GM18858 (cell line): ENCODE data around the gene KLHL25.

ENCODE experiments used
- ATAC-seq: cut with Tn5 transposase; IDR thresholded peaks from one replicate; pipeline ENCODE4 v1.9.1; 2021; ENCODE audit not compliant: unreplicated experiment

KLHL25 gene

GRCh38 chr15:85749261-85750151 lies 45.2 kb downstream of the KLHL25 start:
- no peak for ATAC-seq

DNA sequence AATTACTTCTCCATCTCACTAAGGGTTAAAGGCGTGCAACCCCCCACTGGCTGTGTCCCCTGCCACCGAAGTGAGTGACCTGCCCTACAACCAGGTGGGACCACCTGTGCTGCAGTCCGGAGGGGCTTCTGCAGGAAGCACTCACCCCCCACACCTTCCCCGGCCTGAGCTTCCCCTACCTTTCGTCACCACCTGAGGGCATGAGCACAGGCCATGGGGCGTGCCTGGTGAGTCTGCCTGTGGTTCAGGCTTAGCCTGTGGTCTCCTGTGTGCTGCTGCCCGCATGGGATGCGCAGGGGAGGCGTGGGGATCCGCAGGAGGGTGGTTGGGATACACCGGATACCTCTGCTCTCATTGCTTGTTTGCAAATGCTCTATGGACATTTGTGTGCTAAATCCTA lies 46.0 kb downstream of the KLHL25 start:
- ATAC-seq, result no peak

DNA sequence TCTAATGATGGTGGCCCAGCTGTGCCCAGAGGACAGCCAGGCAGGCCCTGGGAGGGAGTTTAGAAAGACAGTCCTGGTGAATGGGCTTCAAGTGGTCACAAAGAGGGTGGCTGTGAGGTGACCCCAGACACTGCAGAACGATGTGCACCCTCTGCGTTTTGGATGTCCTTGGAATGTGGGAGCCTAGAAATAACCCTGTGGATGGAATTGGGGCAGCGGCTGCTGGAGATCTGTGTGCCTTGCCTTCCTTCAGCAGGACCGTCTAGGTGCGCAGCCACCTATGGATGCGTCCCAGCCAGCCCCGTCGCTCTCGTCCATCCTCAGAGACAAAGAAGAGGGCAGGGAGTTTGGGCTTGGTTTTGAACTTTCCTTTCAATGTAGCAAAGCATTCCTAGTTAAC lies 46.5 kb downstream of the KLHL25 start:
- no peak for ATAC-seq

DNA sequence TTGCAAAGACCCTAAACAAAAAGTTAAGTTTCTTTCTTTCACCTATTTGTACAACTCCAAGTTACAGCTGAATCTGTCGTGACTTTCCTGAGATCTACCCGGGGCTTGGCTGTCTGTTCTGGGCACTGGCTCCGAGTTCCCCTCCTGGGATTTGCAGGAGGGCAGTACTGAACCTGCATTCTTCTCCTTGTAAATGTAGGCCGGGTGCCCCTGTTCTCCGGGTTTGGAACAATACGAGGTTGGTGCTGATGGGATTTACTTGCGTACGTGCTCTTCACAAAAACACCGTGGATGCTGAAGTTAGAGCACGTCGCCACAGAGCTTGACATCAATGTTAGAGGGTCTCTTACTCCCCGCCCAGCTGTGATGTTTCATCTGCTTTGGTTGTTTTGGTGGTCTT lies 48.1 kb downstream of the KLHL25 start:
- no peak for ATAC-seq

DNA sequence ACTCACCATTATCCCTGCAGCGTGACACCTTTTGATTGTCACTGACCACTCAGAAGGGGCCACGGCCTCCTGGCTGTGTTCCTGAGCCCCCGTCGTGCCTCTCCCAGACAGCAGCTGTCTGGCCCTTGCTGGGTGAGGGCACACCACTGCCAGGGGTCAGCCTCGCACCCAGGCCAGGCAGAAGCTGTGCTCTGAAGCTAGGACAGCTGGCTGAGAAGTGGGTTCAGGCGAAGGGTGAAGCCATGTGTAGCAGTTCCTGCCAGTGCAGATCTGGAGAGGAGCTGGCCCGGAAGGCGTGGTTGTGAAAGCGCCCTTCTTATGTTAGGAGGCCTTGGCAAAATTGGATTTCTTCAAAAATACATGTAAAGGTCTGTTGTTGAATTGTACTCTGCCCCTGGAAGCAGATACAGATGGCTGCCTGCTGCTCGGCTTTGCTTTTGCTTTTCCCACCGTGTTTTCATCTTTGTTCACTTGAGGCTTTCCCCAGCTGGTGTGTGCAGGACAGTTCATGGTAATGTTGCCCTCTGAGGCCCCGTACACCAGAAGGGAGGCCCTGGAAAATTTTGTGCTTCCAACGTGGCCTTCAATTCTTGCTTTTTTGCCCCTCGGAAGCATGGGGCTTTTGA lies 49.1 kb downstream of the KLHL25 start:
- ATAC-seq, result no peak

GRCh38 chr15:85745023-85745422 lies 49.7 kb downstream of the KLHL25 start:
- ATAC-seq, result no peak

- ATAC-seq, result no peak
Measured at GRCh38 chr15:85744579-85744978, 50.1 kb downstream of the KLHL25 start.

DNA sequence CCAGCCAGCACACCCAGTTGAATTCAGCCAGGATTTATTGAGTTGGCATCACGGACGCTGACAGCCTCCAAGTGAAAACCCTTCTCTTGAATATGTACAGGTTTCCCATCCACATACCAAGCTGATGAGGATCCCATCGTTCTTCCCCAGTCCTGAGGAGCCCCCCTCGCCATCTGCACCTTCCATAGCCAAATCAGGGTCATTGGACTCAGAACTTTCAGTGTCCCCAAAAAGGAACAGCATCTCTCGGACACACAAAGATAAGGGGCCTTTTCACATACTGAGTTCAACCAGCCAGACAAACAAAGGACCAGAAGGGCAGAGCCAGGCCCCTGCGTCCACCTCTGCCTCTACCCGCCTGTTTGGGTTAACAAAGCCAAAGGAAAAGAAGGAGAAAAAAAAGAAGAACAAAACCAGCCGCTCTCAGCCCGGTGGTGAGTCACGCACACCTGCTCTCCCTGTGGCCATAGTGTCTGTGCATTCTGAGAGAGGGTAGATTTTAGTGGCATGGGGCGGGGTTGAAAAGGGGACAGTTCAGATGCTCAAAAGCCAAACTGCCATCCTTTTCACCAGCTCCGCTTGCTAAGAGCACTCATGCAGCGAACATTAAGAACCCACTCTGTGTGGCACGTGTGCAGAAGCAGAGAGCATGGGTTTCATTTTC lies 51.2 kb downstream of the KLHL25 start:
- ATAC-seq, result no peak

GRCh38 chr15:85742186-85742821 lies 52.4 kb downstream of the KLHL25 start:
- no peak for ATAC-seq

DNA sequence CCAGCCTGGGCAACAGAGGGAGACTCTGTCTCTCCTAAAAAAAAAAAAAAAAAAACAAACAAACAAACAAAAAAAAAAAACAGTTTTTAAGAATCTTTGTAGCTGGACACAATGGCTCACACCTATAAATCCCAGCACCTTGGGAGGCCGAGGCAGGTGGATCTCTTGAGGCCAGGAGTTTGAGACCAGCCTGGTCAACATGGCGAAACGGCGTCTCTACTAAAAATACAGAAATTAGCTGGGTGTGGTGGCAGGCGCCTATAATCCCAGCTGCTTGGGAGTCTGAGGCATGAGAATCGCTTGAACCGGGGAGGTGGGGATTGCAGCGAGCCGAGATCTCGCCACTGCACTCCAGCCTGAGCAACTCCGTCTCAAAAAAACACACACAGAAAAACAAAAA lies 53.1 kb downstream of the KLHL25 start:
- no peak for ATAC-seq

- ATAC-seq, result no peak
Measured at GRCh38 chr15:85741021-85741421, 53.7 kb downstream of the KLHL25 start.

- ATAC-seq, result no peak
Measured at GRCh38 chr15:85737061-85737460, 57.7 kb downstream of the KLHL25 start.

DNA sequence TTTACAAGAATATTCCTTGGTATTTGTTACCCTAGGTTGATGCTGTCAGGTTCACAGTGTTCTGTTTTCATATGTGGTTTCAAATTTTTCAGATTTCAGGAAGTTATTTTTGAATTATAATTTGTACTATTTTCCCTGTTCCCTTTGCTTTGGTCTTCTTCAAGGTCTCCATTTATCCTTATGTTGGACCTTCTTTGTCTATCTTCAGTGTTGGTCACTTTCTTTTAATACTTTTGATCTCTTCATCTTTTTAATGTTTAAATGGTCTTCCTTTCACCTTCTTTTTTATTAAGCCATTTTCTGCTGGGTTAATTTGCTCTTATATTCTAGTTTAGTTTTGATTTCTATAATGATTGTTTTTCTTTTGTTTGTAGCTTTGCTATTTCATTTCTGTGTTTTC lies 61.3 kb downstream of the KLHL25 start:
- no peak for ATAC-seq

- ATAC-seq, result no peak
Measured at GRCh38 chr15:85730001-85730820, 64.5 kb downstream of the KLHL25 start.

- ATAC-seq, result no peak
Measured at GRCh38 chr15:85727068-85727467, 67.7 kb downstream of the KLHL25 start.

- ATAC-seq, result no peak
Measured at GRCh38 chr15:85726454-85726853, 68.3 kb downstream of the KLHL25 start.

DNA sequence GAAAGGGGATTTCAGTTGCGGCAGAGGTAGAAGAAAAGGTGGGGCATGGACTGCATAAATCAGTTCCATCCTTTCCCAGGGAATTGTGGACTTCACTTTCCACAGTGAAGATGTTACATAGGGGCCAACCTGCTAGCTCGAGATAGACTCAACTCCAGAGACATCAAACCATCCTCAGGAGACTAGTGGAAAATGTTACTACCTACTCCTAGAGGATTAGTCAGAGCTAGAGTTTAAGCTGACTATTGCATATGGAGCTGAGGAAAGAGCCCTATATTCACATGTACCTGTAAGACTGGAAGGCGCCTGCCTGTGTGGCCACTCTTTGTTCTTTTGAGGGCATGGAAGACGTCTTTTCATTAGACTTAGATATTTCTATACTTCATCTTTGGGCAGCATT lies 69.2 kb downstream of the KLHL25 start:
- no peak for ATAC-seq

DNA sequence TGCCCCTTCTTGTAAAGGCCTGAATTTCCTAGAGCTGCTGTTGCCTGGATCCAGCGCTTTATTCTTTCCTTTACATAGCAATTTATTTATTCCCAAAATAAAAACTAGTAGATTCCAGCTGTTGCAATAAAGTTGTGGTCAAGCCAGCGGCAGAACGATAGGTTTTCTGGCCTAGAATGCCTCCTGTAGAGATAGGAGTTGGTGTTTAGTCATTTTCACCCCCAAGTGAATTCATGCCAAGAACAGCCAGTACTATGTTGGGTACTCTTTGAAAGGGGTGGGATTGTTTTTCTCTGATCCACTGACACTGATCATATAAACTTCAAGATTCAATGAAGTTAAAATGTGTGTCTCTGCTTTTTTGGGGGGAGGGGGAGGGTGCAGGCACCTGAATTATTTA lies 69.7 kb downstream of the KLHL25 start:
- no peak for ATAC-seq

DNA sequence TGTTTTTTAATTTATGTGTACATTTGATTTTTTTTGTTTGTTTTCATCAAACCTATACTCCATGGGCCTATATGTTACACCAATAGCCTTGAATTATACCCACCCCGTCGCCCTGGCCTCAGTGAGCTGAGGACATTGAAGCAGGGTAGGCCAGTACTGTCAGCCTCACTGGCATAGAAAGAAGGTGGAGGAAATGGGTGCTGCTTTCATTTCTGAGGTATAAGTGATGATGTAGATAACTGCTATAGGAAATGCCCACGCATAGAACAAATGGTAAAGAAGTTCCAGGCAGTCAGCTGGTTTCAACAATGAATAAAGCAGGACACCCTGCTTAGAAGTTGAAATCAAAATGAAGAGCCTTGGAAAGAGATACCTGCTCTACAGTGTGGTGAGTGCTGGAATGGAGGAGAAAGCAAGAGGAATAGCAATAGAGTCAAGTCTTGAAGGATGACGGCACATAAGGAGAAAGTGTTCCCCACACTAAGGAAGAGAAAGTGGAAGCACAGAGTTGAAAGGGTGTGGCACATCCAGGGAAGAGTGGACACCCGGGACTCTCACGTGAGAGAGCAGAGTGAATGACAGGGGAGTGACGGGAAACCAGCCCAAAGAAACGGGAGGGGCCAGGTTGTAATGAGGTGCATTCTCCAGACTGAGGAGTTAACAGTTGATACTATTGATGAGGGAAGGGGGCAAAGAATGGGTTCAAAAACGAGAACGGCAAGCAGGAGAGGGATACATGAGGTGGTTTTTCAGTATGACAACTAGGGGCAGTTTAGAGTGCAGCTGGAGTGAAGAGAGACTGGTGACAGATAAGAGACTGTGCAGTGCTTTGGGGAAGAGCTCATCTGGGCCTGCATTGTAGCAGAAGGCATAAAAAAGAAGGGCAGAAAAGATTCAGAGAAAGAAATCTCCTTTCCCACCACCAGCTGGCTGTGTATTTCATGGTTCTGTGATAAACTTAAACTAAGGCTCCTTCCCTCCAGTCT lies 70.5 kb downstream of the KLHL25 start:
- ATAC-seq, result no peak
